NK-92 (cell line): ENCODE data around the gene PRICKLE1.

Source experiments
- DNase-seq: peaks from one replicate; lab custom pipeline; 2025; ENCODE audit not compliant: unreplicated experiment; lab: John Stamatoyannopoulos, UW

PRICKLE1 gene

DNA sequence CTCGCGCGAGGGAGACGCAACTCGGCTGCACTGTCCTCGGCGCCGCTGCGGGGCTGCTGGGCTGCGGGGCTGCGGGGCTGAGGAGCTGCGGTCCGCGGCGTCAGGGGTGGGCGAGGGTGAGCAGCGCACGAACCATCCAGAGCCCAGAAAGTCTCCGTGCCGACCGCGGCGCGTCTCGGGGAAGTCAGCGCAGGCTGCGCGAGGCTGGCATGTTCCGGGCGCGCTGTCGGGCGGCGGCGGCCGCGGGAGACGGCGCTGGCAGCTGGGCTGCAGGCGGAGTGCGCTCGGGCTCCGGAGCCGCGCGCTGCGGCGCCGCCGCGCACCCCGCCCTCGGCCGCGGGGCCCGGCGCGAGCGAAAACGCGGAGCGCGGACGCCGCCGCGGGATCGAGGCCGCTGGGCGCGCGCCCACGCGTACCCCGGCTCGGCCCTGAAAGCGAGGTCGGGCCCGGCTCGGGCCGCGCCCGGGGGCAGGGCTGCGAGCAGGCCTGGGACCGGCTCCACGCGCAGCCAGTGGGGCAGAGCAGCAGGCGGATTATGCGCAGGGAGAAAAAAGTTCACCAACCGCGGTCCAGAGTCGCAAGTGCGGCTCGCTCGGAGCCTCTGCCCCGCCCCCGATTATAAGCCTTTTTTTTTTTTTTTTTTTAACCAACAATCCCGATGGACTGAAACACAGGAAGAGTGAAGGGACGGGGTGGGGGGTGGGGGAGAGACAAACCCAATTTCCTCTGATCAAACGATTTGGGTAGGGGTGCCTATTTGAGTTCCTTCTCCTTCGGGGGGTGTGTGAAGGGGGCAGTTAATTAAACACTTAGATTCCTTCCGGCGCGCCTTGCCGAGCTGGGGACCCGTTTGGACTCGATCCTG is at the start of gene PRICKLE1:
Gene PRICKLE1 (minus strand): TSS at position 282 of the 865 bp plus-strand sequence. CDS start 117,230 bp downstream, outside the sequence.
- DNase-seq, result no peak

DNA sequence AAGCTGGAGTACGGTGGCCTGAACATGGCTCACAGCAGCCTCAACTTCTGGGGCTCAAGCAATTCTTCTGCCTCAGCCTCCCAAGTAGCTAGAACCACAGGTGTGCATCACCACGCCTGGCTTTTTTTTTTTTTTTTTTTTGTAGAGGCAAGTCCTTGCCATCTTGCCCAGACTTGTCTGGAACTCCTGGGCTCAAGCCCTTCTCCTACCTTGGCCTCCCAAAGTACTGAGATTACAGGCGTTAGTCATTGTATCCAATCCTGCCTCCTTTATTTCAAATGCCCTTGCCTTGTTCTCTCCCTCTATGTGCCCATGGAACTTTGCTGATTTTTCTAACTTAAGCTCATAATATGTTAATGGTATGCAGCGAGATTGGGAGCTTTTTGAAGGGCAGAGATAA is 49.2 kb upstream of the PRICKLE1 start:
- DNase-seq, result no peak

GRCh38 chr12:42638011-42638410 is 48.5 kb upstream of the PRICKLE1 start:
- DNase-seq, result no peak

- DNase-seq, result no peak
These were observed 47.4 kb upstream of the PRICKLE1 start for GRCh38 chr12:42636993-42637392.

GRCh38 chr12:42633594-42633993 is 44.0 kb upstream of the PRICKLE1 start:
- DNase-seq, result no peak

DNA sequence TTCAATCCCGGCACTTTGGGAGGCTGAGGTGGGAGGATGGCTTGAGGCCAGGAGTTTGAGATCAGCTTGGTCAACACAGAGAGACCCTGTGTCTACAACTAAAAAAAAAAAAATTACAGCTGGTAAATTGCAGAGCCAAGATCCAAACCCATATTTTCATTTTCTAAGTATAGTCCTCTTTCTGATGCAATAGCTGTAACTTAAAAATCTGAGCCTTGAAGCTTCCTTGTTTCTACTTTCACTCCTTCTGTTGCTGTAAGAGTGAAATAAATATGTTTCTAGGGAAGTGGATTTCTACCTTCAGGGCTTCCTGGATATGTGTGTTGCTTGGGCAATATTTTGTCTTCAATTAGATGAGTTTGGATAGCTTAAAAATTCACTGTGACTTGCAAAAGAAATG is 42.0 kb upstream of the PRICKLE1 start:
- no peak for DNase-seq

DNA sequence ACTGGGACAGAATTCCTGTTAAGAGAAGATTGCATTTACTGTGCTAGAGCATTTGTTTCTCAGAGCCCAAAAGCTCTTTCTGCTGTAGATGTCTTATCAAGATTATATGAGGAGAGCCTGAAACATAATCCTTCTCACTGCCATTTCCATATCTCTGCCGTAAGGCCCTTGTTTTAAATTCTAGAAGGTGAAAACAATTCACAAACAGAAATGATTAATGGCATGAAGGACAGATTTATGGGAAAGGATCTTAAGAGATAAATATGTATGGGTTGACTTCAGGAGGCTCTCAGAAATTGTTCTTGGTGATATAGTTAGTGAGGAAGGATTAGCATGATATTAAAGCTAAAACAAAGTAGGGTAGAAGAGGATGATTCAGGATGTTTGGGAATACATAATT is 40.8 kb upstream of the PRICKLE1 start:
- DNase-seq, result no peak

- no peak for DNase-seq
These were observed 37.6 kb upstream of the PRICKLE1 start for GRCh38 chr12:42627151-42627550.

DNA sequence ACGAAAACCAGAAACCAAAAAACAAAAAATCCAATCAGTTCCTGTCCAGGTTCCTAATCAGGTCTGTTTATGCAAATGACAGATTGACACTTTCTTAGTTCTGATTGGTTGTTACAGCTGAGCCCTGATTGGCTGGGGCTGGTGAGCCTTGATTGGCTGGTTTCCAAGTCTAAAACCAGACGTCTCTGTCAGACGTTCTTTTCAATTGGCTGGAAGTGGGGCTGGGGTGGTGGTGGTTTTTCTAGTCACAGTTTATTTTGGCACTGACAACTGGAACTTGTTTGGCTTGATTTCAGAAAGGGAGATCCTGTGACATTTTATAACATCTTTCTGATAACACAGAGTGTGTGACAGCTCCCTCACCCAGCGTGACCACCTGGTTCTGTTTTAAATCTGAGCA is 36.1 kb upstream of the PRICKLE1 start:
- no peak for DNase-seq

GRCh38 chr12:42617622-42618021 is 28.1 kb upstream of the PRICKLE1 start:
- no peak for DNase-seq

DNA sequence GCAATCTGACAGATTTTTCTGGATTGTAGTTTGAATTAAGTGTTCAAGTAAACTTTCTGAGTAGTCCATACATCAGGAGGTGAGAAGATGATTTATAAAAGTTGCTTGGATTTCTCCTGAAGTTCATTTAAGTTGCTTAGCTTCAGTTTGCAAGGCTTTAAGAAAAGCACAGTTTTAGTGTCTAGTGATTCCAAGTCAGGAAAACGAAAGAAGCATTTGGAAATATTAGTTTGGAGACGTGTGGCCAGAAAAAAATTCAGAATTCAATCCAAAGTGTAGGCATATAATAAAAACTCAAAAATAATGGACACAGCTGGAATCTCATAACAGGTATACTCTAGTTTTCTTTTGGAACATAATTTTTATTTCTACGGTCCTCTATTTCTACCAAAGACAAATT is 25.5 kb upstream of the PRICKLE1 start:
- DNase-seq, result no peak

DNA sequence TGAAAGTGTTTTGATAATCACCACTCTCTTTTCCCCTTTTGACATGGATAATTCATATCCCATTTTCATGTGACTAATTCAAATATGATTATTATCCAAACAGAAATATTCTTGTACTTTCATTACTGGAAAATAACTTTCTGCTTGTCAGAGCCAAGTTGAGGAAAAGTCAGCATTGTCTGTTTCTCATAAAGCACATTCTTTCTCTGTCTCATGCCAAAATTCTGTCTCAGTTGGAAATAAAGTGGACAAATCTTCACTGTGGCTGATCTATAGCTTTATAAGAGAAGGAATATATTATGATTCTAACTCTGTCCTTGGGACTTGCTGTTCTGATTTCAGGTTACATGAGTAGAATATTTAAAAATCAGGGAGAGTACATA is 22.7 kb upstream of the PRICKLE1 start:
- no peak for DNase-seq

- DNase-seq, result no peak
These were observed 22.2 kb upstream of the PRICKLE1 start for GRCh38 chr12:42611571-42612230.

DNA sequence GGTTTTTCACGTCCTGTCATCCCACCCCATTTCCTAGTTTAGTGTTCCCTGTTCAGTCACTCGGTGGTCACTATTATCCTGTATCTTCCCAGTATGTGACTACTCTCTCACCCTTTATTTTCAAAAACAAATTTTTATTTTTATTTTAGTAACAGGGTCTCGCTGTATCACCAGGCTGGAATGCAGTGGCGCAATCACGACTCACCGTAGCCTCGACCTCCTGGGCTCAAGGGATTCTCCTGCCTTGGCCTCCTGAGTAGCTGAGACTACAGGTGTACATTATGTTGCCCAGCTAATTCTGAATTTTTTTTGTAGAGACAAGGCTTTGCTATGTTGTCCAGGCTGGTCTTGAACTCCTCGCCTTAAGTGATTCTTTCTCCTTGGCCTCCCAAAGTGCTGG is 20.1 kb upstream of the PRICKLE1 start:
- no peak for DNase-seq

DNA sequence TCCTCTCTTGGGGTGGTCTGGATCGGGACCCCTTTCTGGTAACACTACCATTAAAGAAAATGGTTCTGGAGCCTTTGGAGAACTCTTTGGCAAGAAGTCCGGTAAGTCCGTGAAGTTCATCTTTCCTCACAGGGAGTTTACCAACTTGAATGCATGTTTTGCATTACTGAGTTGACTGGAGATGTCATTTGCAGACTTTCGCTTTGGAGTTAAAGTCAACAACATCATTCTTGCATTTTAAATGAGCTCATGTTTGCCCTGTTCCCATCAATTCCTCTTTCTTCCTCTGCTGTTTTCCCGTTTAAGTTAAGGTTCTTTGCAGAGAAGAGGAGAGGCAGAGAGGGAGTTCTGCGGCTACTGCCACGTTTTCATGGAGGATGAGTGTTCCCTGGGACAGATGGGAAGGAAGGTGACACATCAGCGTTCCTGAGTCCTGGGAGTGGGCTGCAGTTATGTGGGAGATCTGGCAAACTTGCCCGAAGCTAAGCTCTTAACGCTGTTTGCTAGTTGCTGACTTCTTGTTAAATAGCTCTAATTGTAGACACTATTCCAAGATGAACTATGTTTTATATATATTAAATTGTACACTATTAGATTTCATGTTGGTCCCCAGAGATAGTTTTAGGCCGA is 18.8 kb upstream of the PRICKLE1 start:
- no peak for DNase-seq

DNA sequence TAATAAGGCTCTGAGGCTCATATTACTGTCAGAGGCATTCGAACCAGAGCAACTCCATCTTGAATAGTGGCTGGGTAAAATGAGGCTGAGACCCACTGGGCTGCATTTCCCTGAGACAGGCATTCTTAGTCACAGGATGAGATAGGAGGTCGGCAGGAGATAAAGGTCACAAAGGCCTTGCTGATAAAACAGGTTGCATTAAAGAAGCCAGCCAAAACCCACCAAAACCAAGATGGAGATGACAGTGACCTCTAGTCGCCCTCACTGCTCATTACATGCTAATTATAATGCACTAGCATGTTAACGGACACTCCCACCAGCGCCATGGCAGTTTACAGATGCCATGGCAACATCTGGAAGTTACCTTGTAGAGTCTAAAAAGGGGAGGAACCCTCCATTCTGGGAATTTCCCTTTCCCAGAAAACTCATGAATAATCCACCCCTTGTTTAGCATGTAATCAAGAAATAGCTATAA is 18.1 kb upstream of the PRICKLE1 start:
- DNase-seq, result no peak

- no peak for DNase-seq
These were observed 16.9 kb upstream of the PRICKLE1 start for GRCh38 chr12:42606471-42606870.

DNA sequence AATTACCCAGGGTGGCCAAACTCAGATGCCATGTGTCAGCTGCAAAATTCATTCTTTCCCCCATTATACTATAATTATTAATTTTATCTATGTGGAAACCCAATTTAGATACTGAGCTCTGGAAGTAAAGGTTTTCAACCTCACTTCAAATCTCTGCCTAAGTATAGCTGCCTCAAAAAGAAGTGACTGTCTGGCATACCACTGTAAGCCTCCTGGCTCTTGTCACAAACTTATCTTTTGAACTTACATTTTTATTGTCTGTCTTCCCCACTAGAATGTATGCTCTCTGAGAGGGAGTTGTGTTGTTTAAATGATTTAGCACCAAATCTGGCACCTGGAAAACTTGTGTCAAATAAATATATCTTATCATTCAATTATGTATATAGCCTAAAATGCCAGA is 16.1 kb upstream of the PRICKLE1 start:
- no peak for DNase-seq

- DNase-seq, result no peak
These were observed 13.9 kb upstream of the PRICKLE1 start for GRCh38 chr12:42603246-42603990.

- DNase-seq, result no peak
These were observed 4.3 kb upstream of the PRICKLE1 start for GRCh38 chr12:42593874-42594273.

GRCh38 chr12:42590330-42590934 is 886 bp upstream of the PRICKLE1 start:
- no peak for DNase-seq
